ENCODE measurements around the gene HEG1. TPM values are rescaled to one million over a fixed set of nuclear protein-coding genes. Genes with fewer than 3 reads are reported as not detected.

Gene HEG1
- total and polyA plus RNA-seq, 2 of the 13 experiments (the other 11 are each of a cell fraction or from before 2014, with no cell fraction given), result 10.7 to 18.2 TPM

DNA sequence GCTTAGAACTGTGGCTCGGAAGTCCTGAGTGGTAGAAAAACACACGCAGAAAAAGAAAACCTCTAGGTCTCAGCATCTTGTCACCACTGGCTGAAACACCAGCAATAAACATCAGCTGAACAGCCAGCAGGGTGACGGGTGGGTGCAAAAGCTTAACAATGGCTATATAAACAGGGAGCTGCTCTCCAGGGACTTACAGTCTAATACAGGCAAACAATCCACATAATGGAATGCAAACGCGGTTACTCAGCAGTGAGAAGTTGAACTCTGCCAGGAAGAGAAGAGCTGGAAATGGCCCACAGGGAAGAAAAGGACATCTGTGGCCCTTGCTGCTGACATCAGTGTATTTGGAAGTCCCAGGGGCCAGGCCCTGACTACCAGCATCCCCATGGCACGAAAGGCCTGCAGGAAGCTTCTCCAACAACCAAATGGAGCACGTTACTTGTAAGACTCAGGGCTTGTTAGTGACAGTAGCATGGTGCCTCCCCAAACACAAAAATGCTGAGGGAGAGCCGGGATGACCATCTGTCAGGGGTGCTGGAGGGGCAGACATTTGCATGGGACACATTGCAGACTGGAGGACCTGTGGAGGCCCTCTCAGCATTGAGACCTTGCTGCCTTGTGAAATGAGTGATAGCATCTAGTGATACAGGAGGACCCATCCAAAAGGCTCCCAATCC, 3.0 kb downstream of the HEG1 start (continued):
- no peak for TF ChIP-seq ZNF572 (CRISPR knock-in tag; IDR thresholded peaks at IDR 0.05)
- TF ChIP-seq IRF2 (CRISPR knock-in tag; IDR thresholded peaks at IDR 0.05), result 0 out of 2 replicates have a peak, but pooled peaks have one; percentile 29
- no peak for TF ChIP-seq PHF8 (CRISPR knock-in tag; IDR thresholded peaks at IDR 0.05)
- no peak for TF ChIP-seq U2AF1 (optimal IDR thresholded peaks at IDR 0.05; ENCODE audit: low read depth, low read length)
- TF ChIP-seq ZFP41 (CRISPR knock-in tag; IDR thresholded peaks at IDR 0.05; ENCODE audit: borderline replicate concordance), result no peak
- no peak for TF ChIP-seq PTBP1 (IDR thresholded peaks at IDR 0.05; ENCODE audit: low read depth, low read length, poor library complexity, severe bottlenecking)
- peak; percentile 68 for TF ChIP-seq SOX5 (CRISPR knock-in tag; IDR thresholded peaks at IDR 0.05; ENCODE audit: borderline replicate concordance)
- peak; percentile 58; the same call in 1 of the 2 replicates for TF ChIP-seq FOXA3 (CRISPR knock-in tag; IDR thresholded peaks at IDR 0.05)
- no peak for TF ChIP-seq ZNF383 (CRISPR knock-in tag; IDR thresholded peaks at IDR 0.05; ENCODE audit: borderline replicate concordance)
- TF ChIP-seq RFXAP (CRISPR knock-in tag; IDR thresholded peaks at IDR 0.05; ENCODE audit: borderline replicate concordance), result no peak
- no peak for TF ChIP-seq ZNF251 (CRISPR knock-in tag; IDR thresholded peaks at IDR 0.05)
- TF ChIP-seq RELA (CRISPR knock-in tag; IDR thresholded peaks at IDR 0.05), result no peak
- no peak for TF ChIP-seq SOX6 (IDR thresholded peaks at IDR 0.05)
- peak; percentile 38; the same call in 1 of the 2 replicates for TF ChIP-seq SOX6 (CRISPR knock-in tag; IDR thresholded peaks at IDR 0.05)
- TF ChIP-seq ZNF430 (CRISPR knock-in tag; IDR thresholded peaks at IDR 0.05), result no peak
- TF ChIP-seq SP5 (CRISPR knock-in tag; IDR thresholded peaks at IDR 0.05; ENCODE audit: borderline replicate concordance, low read depth), result no peak
- TF ChIP-seq, protein P1, sequence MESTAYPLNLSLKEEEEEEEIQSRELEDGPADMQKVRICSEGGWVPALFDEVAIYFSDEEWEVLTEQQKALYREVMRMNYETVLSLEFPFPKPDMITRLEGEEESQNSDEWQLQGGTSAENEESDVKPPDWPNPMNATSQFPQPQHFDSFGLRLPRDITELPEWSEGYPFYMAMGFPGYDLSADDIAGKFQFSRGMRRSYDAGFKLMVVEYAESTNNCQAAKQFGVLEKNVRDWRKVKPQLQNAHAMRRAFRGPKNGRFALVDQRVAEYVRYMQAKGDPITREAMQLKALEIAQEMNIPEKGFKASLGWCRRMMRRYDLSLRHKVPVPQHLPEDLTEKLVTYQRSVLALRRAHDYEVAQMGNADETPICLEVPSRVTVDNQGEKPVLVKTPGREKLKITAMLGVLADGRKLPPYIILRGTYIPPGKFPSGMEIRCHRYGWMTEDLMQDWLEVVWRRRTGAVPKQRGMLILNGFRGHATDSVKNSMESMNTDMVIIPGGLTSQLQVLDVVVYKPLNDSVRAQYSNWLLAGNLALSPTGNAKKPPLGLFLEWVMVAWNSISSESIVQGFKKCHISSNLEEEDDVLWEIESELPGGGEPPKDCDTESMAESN (CRISPR knock-in tag; conservative IDR thresholded peaks at IDR 0.05), result 0 out of 2 replicates have a peak, but pooled peaks have one; percentile 33
- TF ChIP-seq ERF (CRISPR knock-in tag; IDR thresholded peaks at IDR 0.05), result no peak
- no peak for TF ChIP-seq RBM39 (IDR thresholded peaks at IDR 0.05; ENCODE audit: low read depth, low read length, poor library complexity, severe bottlenecking)
- no peak for TF ChIP-seq ZNF570 (CRISPR knock-in tag; IDR thresholded peaks at IDR 0.05; ENCODE audit: borderline replicate concordance)
- no peak for TF ChIP-seq POLR2AphosphoS5 (IDR thresholded peaks at IDR 0.05; ENCODE audit: low read depth, low read length)
- no peak for TF ChIP-seq SAFB2 (CRISPR knock-in tag; IDR thresholded peaks at IDR 0.05; ENCODE audit: borderline replicate concordance, low read depth)
- no peak for TF ChIP-seq RFX1 (IDR thresholded peaks at IDR 0.05)
- peak; percentile 32; the same call in 1 of the 2 replicates for TF ChIP-seq SMC3 (IDR thresholded peaks at IDR 0.05; ENCODE audit: low read length)
- no peak for TF ChIP-seq KLF9 (CRISPR knock-in tag; IDR thresholded peaks at IDR 0.05; ENCODE audit: low read depth)
- TF ChIP-seq, protein P2, sequence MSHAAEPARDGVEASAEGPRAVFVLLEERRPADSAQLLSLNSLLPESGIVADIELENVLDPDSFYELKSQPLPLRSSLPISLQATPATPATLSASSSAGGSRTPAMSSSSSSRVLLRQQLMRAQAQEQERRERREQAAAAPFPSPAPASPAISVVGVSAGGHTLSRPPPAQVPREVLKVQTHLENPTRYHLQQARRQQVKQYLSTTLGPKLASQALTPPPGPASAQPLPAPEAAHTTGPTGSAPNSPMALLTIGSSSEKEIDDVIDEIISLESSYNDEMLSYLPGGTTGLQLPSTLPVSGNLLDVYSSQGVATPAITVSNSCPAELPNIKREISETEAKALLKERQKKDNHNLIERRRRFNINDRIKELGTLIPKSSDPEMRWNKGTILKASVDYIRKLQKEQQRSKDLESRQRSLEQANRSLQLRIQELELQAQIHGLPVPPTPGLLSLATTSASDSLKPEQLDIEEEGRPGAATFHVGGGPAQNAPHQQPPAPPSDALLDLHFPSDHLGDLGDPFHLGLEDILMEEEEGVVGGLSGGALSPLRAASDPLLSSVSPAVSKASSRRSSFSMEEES (CRISPR knock-in tag; IDR thresholded peaks at IDR 0.05), result no peak
- no peak for TF ChIP-seq FOSL1 (CRISPR knock-in tag; IDR thresholded peaks at IDR 0.05; ENCODE audit: borderline replicate concordance)

Measured in HepG2 (cell line).